ENCODE measurements around the gene FILIP1L. TPM values are rescaled to one million over a fixed set of nuclear protein-coding genes. Genes with fewer than 3 reads are reported as not detected.

The FILIP1L gene
- total RNA-seq, 2 experiments from 2014 or later, result not detected

GRCh38 chr3:100090669-100091005 is 23.7 kb downstream of the FILIP1L start:
- no peak overlapping the region for H3K4me2 ChIP-seq (ENCODE audit: low read length)
- H4K20me1 ChIP-seq (ENCODE audit: insufficient read depth, low read length), result no peaks in the 10 kb centered on the region; the same call in 1 of the 2 replicates
- H3K9me2 ChIP-seq (ENCODE audit: insufficient read depth, low read length), result no peaks in the 10 kb centered on the region
- ChIA-PET CTCF (ENCODE audit: unreplicated experiment) (no interaction called here), POLR2A (no interaction called here)
- H3K4me1 ChIP-seq (ENCODE audit: insufficient read depth, low read length, poor library complexity, severe bottlenecking), result no peaks in the 10 kb centered on the region
- TF ChIP-seq, protein P1, sequence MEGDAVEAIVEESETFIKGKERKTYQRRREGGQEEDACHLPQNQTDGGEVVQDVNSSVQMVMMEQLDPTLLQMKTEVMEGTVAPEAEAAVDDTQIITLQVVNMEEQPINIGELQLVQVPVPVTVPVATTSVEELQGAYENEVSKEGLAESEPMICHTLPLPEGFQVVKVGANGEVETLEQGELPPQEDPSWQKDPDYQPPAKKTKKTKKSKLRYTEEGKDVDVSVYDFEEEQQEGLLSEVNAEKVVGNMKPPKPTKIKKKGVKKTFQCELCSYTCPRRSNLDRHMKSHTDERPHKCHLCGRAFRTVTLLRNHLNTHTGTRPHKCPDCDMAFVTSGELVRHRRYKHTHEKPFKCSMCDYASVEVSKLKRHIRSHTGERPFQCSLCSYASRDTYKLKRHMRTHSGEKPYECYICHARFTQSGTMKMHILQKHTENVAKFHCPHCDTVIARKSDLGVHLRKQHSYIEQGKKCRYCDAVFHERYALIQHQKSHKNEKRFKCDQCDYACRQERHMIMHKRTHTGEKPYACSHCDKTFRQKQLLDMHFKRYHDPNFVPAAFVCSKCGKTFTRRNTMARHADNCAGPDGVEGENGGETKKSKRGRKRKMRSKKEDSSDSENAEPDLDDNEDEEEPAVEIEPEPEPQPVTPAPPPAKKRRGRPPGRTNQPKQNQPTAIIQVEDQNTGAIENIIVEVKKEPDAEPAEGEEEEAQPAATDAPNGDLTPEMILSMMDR (conservative IDR thresholded peaks at IDR 0.05; ENCODE audit: low read length), result 0 out of 2 replicates have a peak, but pooled peaks have one; percentile 4
- no peak for TF ChIP-seq EZH2phosphoT487 (IDR thresholded peaks at IDR 0.05; ENCODE audit: borderline replicate concordance, low read depth, low read length)
- H3K79me2 ChIP-seq (ENCODE audit: insufficient read depth, low read depth, low read length), result no peaks in the 10 kb centered on the region
- BruUV-seq (replicated peaks), result no TSS peak
- DNase-seq (ENCODE audit: low spot score), result no peak
- no peak overlapping the region for H3K4me3 ChIP-seq (ENCODE audit: low read depth, low read length, poor library complexity, severe bottlenecking)
- intact Hi-C loops (cut with micrococcal nuclease; ENCODE audit: unreplicated experiment), result no loop called here
- H3K27ac ChIP-seq (ENCODE audit: low read depth, low read length, poor library complexity, severe bottlenecking), result no peak overlapping the region
- H3K9me3 ChIP-seq (ENCODE audit: low read length), result no peaks in the 10 kb centered on the region
- H3K36me3 ChIP-seq (ENCODE audit: insufficient read depth, low read length), result no peaks in the 10 kb centered on the region
- no peak overlapping the region for H2AFZ ChIP-seq (ENCODE audit: low read length)

- no peak for DNase-seq (ENCODE audit: low spot score)
- Histone ChIP-seq H3K27ac (ENCODE audit: low read depth, low read length, poor library complexity, severe bottlenecking) (no peak overlapping the region), H3K4me3 (ENCODE audit: low read depth, low read length, poor library complexity, severe bottlenecking) (no peak overlapping the region), H3K4me2 (ENCODE audit: low read length) (no peak overlapping the region), H3K36me3 (ENCODE audit: insufficient read depth, low read length) (no peaks in the 10 kb centered on the region), H4K20me1 (ENCODE audit: insufficient read depth, low read length) (no peaks in the 10 kb centered on the region; the same call in 1 of the 2 replicates), H3K79me2 (ENCODE audit: insufficient read depth, low read depth, low read length) (no peaks in the 10 kb centered on the region), H3K4me1 (ENCODE audit: insufficient read depth, low read length, poor library complexity, severe bottlenecking) (no peaks in the 10 kb centered on the region), H2AFZ (ENCODE audit: low read length) (no peak overlapping the region), H3K9me3 (ENCODE audit: low read length) (no peaks in the 10 kb centered on the region), H3K9me2 (ENCODE audit: insufficient read depth, low read length) (no peaks in the 10 kb centered on the region)
- ChIA-PET CTCF (ENCODE audit: unreplicated experiment) (no interaction called here), POLR2A (interaction anchor here (0.5 to 1.0 kb wide), 2 partner anchors 11 to 143 kb away, joined by 3 to 5 read pairs; no protein-coding TSS in a partner anchor)
- BruUV-seq (replicated peaks), result no TSS peak
- intact Hi-C loops (cut with micrococcal nuclease; ENCODE audit: unreplicated experiment), result no loop called here
- no peak for TF ChIP-seq EZH2phosphoT487 (IDR thresholded peaks at IDR 0.05; ENCODE audit: borderline replicate concordance, low read depth, low read length)
- TF ChIP-seq, protein P1 (conservative IDR thresholded peaks at IDR 0.05; ENCODE audit: low read length), result peak; percentile 39; the same call in 1 of the 2 replicates
Observed at GRCh38 chr3:100089812-100090668, 24.3 kb downstream of the FILIP1L start.
